ENCODE results near the gene FUT1. TPM values are rescaled to one million over a fixed set of nuclear protein-coding genes. Genes with fewer than 3 reads are reported as not detected.

Gene FUT1
- polyA plus RNA-seq, 1 of the 3 experiments (the other 2 are of a cell fraction): 0.08 TPM

DNA sequence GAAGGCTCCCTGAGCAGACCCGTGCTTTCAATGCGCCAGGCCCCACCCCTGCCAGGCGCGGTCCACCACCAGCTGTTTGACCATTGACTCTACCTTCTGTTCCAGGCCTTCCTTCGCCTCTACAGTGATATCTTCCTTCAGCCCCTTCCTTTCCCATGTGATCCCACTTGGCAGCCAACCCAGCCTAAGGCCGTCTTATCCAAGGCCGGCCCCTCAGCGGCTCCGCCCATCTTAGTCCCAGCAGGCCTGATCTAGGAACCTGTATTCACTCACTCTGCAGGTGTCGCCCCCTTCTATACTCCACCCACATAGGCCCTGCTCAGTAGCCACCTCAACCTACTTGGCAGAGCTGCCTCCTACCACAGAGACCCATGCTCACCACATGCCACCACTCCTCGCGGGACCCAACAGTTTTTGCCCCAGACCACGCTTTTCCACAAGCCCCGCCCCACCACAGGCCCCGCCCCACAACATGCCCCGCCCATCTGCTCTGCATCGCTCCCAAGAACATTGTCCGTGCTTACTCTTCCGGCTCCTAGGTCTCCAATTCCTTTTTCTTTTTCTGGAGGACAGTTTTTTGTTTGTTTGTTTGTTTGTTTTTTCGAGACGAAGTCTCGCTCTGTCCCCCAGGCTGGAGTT, 15.0 kb downstream of the FUT1 start (continued):
- TF ChIP-seq, protein P1, sequence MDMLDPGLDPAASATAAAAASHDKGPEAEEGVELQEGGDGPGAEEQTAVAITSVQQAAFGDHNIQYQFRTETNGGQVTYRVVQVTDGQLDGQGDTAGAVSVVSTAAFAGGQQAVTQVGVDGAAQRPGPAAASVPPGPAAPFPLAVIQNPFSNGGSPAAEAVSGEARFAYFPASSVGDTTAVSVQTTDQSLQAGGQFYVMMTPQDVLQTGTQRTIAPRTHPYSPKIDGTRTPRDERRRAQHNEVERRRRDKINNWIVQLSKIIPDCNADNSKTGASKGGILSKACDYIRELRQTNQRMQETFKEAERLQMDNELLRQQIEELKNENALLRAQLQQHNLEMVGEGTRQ (IDR thresholded peaks at IDR 0.05; ENCODE audit: borderline replicate concordance, low read depth, low read length): no peak
- no peak for TF ChIP-seq ELF1 (IDR thresholded peaks at IDR 0.05)

DNA sequence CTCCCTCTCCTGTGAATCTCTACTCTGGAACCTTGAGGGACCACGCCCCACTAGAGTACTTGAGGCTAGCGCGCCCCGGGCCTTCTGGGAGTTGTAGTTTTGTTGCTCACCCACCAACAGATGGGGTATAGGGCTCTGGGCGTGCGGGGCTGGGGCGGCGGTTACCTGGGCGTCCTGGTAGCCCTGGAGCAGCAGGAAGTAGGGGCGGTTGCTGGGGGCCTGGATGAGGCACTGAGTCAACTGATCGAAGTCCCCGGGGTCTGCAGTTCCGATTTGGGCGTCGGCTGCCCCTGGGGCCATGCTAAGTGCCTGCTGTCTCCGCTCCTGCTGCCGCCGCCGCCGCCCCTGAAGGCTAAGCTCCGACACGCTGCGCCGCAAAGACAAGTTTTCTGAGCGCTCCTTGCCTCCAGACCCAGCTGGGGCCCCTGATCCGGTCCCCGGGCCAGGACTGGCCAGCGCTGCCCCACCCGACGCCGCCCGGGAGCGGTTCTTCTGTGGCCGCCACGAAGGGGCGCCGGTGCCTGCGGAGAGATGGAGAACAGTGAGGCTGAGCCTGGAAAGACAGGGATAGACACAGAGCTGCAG, 17.3 kb downstream of the FUT1 start:
- ChIA-PET POLR2A (no interaction called here), CTCF (no interaction called here)
- Histone ChIP-seq H3K27me3 (ENCODE audit: insufficient read depth) (no peaks in the 10 kb centered on the region), H3K9ac (no peak overlapping the region), H3K4me1 (ENCODE audit: control insufficient read depth in 1 of 2, insufficient read depth in 2 of 2, low read depth in 1 of 2, low read length in 1 of 2) (peaks cover 0 to 12% of the 10 kb centered on the region in 2 experiments; a peak in 1 of 4 replicates), H3K9me2 (no peaks in the 10 kb centered on the region), H3K79me2 (ENCODE audit: insufficient read depth) (no peaks in the 10 kb centered on the region), H4K20me1 (ENCODE audit: insufficient read depth) (no peaks in the 10 kb centered on the region), H3K36me3 (replicated peaks in 1 of 2; ENCODE audit: control insufficient read depth in 1 of 2, insufficient read depth in 2 of 2, low read length in 1 of 2) (no peaks in the 10 kb centered on the region), H3K27ac (ENCODE audit: low read depth in 2 of 2, low read length in 1 of 2) (no peak overlapping the region), H3K4me3 (ENCODE audit: low read depth in 2 of 2, low read length in 1 of 2) (no peak overlapping the region), H3K4me2 (no peak overlapping the region), H3K9me3 (no peaks in the 10 kb centered on the region), H2AFZ (ENCODE audit: low read depth) (no peak overlapping the region), H3F3A (replicated peaks; ENCODE audit: insufficient read depth) (peaks cover 7% of the 10 kb centered on the region)
- DNase-seq: no peak
- 73% methylated on average over 27 of the region's 38 CpGs for WGBS (ENCODE audit: low lambda C conversion rate)
- TF ChIP-seq RXRA (IDR thresholded peaks at IDR 0.05; ENCODE audit: borderline replicate concordance, low read depth) (no peak), MEF2A (IDR thresholded peaks at IDR 0.05; ENCODE audit: borderline replicate concordance, low read depth) (no peak), JUND (IDR thresholded peaks at IDR 0.05) (no peak), YY1 (IDR thresholded peaks at IDR 0.05; ENCODE audit: low read depth) (no peak), TCF12 (IDR thresholded peaks at IDR 0.05) (no peak), CHD2 (IDR thresholded peaks at IDR 0.05; ENCODE audit: low read length, partially characterized antibody) (no peak), TAF1 (IDR thresholded peaks at IDR 0.05; ENCODE audit: borderline replicate concordance, low read depth, low read length) (no peak), TEAD4 (IDR thresholded peaks at IDR 0.05; ENCODE audit: borderline replicate concordance, insufficient read depth) (no peak), FOSL2 (IDR thresholded peaks at IDR 0.05; ENCODE audit: borderline replicate concordance, low read depth) (no peak), SIN3A (IDR thresholded peaks at IDR 0.05; ENCODE audit: borderline replicate concordance, low read depth, low read length) (no peak), NRF1 (IDR thresholded peaks at IDR 0.05; ENCODE audit: low read depth, low read length) (no peak)
- TF ChIP-seq, protein P2, sequence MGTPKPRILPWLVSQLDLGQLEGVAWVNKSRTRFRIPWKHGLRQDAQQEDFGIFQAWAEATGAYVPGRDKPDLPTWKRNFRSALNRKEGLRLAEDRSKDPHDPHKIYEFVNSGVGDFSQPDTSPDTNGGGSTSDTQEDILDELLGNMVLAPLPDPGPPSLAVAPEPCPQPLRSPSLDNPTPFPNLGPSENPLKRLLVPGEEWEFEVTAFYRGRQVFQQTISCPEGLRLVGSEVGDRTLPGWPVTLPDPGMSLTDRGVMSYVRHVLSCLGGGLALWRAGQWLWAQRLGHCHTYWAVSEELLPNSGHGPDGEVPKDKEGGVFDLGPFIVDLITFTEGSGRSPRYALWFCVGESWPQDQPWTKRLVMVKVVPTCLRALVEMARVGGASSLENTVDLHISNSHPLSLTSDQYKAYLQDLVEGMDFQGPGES (IDR thresholded peaks at IDR 0.05; ENCODE audit: low read depth, low read length): no peak
- TF ChIP-seq, protein P3, sequence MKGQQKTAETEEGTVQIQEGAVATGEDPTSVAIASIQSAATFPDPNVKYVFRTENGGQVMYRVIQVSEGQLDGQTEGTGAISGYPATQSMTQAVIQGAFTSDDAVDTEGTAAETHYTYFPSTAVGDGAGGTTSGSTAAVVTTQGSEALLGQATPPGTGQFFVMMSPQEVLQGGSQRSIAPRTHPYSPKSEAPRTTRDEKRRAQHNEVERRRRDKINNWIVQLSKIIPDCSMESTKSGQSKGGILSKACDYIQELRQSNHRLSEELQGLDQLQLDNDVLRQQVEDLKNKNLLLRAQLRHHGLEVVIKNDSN (IDR thresholded peaks at IDR 0.05; ENCODE audit: borderline replicate concordance, low read depth): no peak
- TF ChIP-seq, protein P4, sequence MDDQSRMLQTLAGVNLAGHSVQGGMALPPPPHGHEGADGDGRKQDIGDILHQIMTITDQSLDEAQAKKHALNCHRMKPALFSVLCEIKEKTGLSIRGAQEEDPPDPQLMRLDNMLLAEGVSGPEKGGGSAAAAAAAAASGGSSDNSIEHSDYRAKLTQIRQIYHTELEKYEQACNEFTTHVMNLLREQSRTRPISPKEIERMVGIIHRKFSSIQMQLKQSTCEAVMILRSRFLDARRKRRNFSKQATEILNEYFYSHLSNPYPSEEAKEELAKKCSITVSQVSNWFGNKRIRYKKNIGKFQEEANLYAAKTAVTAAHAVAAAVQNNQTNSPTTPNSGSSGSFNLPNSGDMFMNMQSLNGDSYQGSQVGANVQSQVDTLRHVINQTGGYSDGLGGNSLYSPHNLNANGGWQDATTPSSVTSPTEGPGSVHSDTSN (IDR thresholded peaks at IDR 0.05): no peak
- TF ChIP-seq, protein P5, sequence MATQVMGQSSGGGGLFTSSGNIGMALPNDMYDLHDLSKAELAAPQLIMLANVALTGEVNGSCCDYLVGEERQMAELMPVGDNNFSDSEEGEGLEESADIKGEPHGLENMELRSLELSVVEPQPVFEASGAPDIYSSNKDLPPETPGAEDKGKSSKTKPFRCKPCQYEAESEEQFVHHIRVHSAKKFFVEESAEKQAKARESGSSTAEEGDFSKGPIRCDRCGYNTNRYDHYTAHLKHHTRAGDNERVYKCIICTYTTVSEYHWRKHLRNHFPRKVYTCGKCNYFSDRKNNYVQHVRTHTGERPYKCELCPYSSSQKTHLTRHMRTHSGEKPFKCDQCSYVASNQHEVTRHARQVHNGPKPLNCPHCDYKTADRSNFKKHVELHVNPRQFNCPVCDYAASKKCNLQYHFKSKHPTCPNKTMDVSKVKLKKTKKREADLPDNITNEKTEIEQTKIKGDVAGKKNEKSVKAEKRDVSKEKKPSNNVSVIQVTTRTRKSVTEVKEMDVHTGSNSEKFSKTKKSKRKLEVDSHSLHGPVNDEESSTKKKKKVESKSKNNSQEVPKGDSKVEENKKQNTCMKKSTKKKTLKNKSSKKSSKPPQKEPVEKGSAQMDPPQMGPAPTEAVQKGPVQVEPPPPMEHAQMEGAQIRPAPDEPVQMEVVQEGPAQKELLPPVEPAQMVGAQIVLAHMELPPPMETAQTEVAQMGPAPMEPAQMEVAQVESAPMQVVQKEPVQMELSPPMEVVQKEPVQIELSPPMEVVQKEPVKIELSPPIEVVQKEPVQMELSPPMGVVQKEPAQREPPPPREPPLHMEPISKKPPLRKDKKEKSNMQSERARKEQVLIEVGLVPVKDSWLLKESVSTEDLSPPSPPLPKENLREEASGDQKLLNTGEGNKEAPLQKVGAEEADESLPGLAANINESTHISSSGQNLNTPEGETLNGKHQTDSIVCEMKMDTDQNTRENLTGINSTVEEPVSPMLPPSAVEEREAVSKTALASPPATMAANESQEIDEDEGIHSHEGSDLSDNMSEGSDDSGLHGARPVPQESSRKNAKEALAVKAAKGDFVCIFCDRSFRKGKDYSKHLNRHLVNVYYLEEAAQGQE (IDR thresholded peaks at IDR 0.05; ENCODE audit: low read depth, low read length): no peak
- TF ChIP-seq, protein P6, sequence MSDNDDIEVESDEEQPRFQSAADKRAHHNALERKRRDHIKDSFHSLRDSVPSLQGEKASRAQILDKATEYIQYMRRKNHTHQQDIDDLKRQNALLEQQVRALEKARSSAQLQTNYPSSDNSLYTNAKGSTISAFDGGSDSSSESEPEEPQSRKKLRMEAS (IDR thresholded peaks at IDR 0.05; ENCODE audit: low read depth): no peak
